ENCODE results near the gene NKG7. TPM values are rescaled to one million over a fixed set of nuclear protein-coding genes. Genes with fewer than 3 reads are reported as not detected.
"Not testable (repeated sequence)": the region's sequence is repeated elsewhere in the genome, so short reads cannot be mapped to it uniquely, and the experiment has no call there.

NKG7 gene
- total RNA-seq, 4 donors from 2014 or later = 0.54 to 2.2 TPM; not detected in 2

- no peak for DNase-seq
- no peaks in the 10 kb centered on the region for H3K27me3 ChIP-seq
- no peaks in the 10 kb centered on the region for H3K36me3 ChIP-seq
- intact Hi-C loops (cut with DNase I) = no loop called here
- H3K4me1 ChIP-seq = no peaks in the 10 kb centered on the region
- no peaks in the 10 kb centered on the region for H3K9me3 ChIP-seq
- H3K27ac ChIP-seq = no peak overlapping the region
- 39 to 43% methylated on average over 6 of the region's 6 CpGs for WGBS, 2 donors
- TF ChIP-seq CTCF (IDR thresholded peaks at IDR 0.05) (peak in 2 of 6 experiments; percentile 14 to 28), POLR2A (IDR thresholded peaks at IDR 0.05) (no peak)
- H3K4me3 ChIP-seq (replicated peaks in 1 of 3) = no peak overlapping the region
These were observed 35.2 kb upstream of the NKG7 start for GRCh38 chr19:51407511-51408131.

- Histone ChIP-seq H3K27ac (no peak overlapping the region), H3K36me3 (no peaks in the 10 kb centered on the region), H3K27me3 (no peaks in the 10 kb centered on the region), H3K4me3 (replicated peaks in 1 of 3) (no peak overlapping the region), H3K9me3 (no peaks in the 10 kb centered on the region), H3K4me1 (no peaks in the 10 kb centered on the region)
- 95 to 97% methylated on average over 9 of the region's 9 CpGs for WGBS, 2 donors
- no peak for TF ChIP-seq CTCF (IDR thresholded peaks at IDR 0.05)
- TF ChIP-seq POLR2A (IDR thresholded peaks at IDR 0.05) = no peak
- no peak for DNase-seq
- intact Hi-C loops (cut with DNase I) = no loop called here
These were observed 29.7 kb upstream of the NKG7 start for GRCh38 chr19:51402117-51402516.

- not testable (repeated sequence) for H3K36me3 ChIP-seq; H3K4me1 ChIP-seq; H3K27me3 ChIP-seq; H3K9me3 ChIP-seq; H3K27ac ChIP-seq; H3K4me3 ChIP-seq (replicated peaks in 1 of 3); DNase-seq
- intact Hi-C loops (cut with DNase I) = loop anchor here (10.0 kb wide), 1 partner anchor 55 kb away; the partner anchor contains the start of gene VSIG10L
- WGBS, 2 donors = 86 to 94% methylated on average over 7 of the region's 7 CpGs
These were observed 27.5 kb upstream of the NKG7 start for GRCh38 chr19:51399936-51400335.

- 92 to 93% methylated on average over 5 of the region's 5 CpGs for WGBS, 2 donors
- DNase-seq = no peak
- no peaks in the 10 kb centered on the region for H3K36me3 ChIP-seq
- TF ChIP-seq POLR2A (IDR thresholded peaks at IDR 0.05) (no peak), CTCF (IDR thresholded peaks at IDR 0.05) (no peak)
- no peaks in the 10 kb centered on the region for H3K9me3 ChIP-seq
- H3K27ac ChIP-seq = no peak overlapping the region
- no peaks in the 10 kb centered on the region for H3K27me3 ChIP-seq
- intact Hi-C loops (cut with DNase I) = loop anchor here (10.0 kb wide), 1 partner anchor 54 kb away; the partner anchor contains the start of gene VSIG10L
- H3K4me3 ChIP-seq (replicated peaks in 1 of 3) = no peak overlapping the region
- H3K4me1 ChIP-seq = peaks cover 5 to 6% of the 10 kb centered on the region in 2 donors
These were observed 26.8 kb upstream of the NKG7 start for GRCh38 chr19:51399231-51399630.

GRCh38 chr19:51398096-51398704 is 25.7 kb upstream of the NKG7 start:
- H3K36me3 ChIP-seq = no peaks in the 10 kb centered on the region
- no peaks in the 10 kb centered on the region for H3K27me3 ChIP-seq
- no peak for DNase-seq
- no peaks in the 10 kb centered on the region for H3K9me3 ChIP-seq
- H3K27ac ChIP-seq = no peak overlapping the region
- no peak overlapping the region for H3K4me3 ChIP-seq (replicated peaks in 1 of 3)
- 41 to 43% methylated on average over 7 of the region's 7 CpGs for WGBS, 2 donors
- intact Hi-C loops (cut with DNase I) = loop anchor here (10.0 kb wide), 1 partner anchor 53 kb away; the partner anchor contains the start of gene VSIG10L
- peak in 3 of 6 experiments; percentile 23 to 59 (median 40) for TF ChIP-seq CTCF (IDR thresholded peaks at IDR 0.05)
- no peak for TF ChIP-seq POLR2A (IDR thresholded peaks at IDR 0.05)
- H3K4me1 ChIP-seq = peaks cover 5 to 10% of the 10 kb centered on the region in 2 donors

- intact Hi-C loops (cut with DNase I) = loop anchor here (10.0 kb wide), 1 partner anchor 53 kb away; the partner anchor contains the start of gene VSIG10L
- 40 to 48% methylated on average over 9 of the region's 9 CpGs for WGBS, 2 donors
- not testable (repeated sequence) for H3K27ac ChIP-seq; H3K36me3 ChIP-seq; H3K4me3 ChIP-seq (replicated peaks in 1 of 3); H3K4me1 ChIP-seq; H3K27me3 ChIP-seq; H3K9me3 ChIP-seq; DNase-seq
These were observed 25.0 kb upstream of the NKG7 start for GRCh38 chr19:51397453-51397852.

Data from thyroid gland (tissue), 4 donors.